Central memory CD4-positive, alpha-beta T cell (primary cell): ENCODE measurements around the gene RHBDD3.

Source experiments
- DNase-seq: peaks from one replicate; pipeline ENCODE4 v3.0.0; 2022

The RHBDD3 gene

DNA sequence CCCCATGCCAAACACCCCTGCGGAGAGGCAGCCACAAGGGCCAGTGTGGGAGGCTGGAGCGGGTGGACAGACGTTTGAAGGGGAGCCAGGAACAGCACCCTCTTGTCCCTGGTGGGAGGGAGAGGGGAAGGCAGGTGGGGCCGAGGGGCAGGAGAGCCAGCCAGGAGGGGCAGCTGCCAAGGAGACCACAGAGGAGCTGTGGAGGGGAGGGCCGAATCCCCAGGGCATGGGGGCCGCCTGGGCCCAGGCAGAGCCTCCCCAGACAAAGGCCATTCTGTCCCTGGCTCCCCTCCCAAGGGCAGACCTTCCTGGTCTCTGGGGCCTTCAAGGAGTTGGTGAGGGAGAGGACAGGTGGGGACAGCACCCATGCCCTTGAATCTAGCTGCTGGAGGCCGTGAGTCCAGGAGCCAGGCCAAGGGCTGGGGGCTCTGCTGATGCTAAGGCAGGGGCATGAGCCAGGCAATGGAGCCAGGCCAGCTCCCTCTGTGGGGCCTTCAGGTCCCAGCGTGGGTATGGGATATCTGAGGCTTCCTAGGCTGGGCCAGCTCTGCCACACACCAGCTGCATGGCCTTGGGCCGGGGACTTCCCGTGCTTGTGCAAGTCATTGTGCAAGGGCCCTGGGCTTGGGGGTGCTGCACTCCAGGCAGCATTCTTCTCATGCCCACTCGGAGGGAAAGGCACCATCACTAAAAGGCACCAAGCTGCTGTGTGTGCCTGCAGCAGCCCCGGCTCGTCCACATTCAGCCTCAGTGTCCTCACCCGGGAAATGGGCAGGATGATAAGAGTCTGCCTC, 50.7 kb downstream of the RHBDD3 start:
- DNase-seq, result no peak

DNA sequence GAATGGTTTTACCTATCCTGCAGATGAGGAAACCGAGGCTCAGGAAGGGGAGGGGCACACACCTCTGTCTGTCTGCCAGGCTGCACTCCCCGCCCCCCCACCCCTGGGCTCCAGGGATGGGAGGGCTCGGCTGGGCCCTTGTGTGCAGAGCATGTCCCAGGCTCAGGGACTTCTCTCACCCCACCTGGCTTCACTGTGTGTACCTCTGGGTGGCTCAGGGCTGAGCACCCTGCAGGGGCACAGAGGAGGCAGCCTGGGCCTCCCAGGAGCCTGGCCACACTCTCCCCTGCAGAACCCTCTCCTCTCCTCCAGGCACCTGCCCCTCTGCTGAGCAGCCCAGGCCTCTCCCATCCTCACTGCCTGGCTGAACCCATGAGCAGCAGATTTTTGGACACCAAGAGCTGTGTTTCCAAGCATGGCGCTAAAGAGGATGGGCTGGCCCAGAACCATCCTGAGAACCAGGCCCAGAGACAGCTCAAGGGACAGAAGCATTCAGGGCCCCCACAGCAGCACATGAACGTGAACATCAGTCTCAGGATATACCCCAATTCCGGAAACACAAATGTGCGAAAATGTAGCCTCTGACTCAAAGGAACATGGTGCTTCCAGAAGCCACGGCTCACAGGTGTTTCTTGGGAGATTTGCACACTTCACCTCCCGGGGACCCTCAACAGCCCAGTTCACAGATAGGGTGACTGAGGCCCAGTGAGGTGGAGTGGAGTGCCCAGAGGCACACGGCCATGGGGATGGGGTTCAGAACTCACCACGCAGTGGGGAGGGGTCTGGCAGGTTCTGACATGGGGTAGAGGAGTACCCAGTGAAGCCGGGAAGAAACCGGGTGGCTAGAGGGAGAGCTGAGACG, 51.5 kb downstream of the RHBDD3 start:
- DNase-seq, result no peak

DNA sequence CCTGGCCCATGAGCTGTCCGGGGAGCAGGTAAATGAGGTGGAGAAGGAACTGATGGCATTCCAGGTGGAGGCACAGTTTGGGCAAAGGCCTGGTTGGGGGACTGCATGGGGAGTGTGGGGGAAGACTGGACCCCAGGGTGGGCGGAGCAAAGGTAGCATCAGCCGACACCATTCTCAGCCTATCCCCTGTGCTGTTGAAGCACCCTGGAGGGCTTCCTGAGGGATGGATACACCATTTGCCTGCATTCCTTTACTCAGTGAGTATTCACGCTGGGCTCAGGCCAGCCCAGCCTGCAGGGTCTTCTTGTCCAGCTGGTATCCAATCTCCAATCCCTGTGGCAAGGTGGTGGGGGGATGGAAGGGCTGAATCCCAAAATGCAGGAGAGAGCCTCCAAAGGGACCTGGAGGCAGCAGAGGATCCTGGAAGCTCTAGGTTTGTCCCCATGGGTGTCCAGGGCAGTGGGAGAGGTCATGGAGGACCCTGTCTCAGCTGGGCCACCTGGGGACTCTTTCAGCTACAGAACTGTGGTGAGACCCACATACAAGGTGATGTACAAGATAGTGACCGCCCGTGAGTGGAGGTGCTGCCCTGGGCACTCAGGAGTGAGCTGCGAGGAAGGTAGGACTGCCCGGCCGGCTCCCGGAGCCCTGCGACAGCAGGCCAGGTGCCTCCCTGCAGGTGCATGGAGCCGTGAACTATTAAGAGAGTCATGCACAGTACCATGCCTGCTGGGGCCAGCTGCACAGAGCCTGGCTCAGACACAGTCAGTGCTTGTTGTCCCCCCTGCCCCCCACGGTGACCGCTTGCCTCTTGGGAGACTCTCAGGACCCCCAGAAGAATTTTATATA, 52.5 kb downstream of the RHBDD3 start:
- DNase-seq, result no peak

DNA sequence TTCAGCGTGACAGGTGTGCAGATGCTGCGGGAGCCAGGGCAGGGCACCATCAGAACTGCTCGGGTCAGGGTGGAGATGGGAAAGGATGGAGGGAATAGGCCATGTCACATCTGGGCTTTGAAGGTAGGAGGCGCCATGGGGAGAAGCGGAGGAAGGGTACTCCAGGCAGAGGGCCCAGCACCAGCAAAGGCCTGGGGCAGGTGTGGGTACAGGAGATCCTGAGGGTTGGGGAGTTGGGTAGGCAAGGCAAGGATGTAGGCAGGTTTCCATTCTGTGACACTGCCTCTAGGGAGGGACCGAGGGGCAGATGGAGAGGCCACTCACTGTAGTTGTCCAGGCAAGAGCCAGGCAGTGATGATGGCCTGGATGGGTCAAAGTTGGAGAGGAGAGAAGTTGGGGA, 53.5 kb downstream of the RHBDD3 start:
- no peak for DNase-seq

DNA sequence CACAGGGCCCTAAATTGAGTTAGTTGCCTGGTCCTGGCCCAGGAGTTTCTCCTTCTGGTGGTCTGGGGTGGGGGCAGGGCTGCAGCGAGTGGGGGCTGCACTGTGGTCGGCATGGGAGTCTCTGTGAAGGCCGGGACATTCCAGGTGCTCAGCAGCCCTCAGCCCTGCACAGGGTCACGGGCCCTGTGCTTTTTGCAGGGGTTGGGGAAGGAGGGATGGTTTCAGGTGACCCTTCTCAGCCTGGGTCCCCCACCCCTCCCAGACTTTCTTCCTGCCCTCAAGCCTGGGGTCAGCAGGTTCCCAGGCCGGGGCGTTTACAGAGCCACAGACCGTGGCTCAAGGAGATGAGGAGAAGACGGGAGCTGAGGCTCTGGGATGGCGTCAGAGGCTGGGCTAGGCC, 54.3 kb downstream of the RHBDD3 start:
- no peak for DNase-seq

DNA sequence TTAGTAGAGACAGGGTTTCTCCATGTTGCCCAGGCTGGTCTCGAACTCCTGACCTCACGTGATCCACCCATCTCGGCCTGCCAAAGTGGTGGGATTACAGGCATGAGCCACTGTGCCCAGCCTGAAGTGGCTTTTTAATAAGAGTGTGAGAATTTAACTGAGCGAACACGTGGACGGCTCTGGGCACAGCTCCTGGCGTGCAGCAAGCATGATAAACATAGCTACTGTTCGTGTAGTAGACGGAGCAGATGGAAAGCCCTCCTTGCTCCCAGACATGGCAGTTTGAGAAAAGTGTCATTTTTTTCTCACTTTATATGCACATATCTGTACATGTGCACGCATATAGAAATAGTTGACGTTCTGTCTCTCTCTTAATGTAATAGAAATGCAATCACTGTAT, 55.0 kb downstream of the RHBDD3 start:
- no peak for DNase-seq

DNA sequence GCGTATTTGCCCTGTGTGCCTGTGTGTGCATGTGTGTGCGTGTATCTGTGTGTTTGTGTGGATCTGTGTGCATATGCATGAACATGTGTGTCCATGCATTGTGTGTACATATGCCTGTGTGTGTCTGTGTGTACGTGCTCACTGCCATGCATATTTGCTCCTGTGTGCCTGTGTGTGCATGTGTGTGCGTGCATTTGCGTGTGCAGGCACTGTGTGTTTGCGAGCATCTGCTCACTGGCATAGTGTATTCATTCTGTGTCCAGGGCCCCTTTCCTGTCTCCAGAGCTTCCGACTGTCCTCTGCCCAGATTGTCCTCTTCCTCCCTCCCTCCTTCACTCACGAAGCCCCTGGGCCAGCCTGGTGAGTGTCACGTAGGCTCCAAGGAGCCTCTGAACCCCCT, 56.3 kb downstream of the RHBDD3 start:
- DNase-seq, result no peak

DNA sequence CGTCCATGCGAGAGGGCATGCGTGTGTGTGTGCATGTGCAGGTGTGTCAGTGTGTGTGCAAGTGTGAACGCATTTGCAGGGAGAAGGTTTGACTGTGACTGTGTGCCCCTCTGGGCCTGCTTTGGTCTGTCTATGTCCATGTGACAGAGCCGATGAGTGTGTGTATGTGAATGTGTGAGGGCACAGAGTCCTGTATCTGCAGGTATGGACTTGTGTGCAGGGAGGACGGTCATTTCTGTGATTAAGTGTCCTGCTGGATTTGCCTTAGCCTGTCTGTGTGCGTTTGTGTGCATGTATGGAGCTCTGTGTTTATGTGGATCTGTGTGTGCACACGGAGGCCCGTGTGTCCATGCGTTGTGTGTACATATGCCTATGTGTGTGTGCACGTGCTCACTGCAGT, 56.7 kb downstream of the RHBDD3 start:
- DNase-seq, result no peak
